Fibroblast of peridontal ligament (primary cell): Measurements from ENCODE around the gene GMPPB.
"Not testable (repeated sequence)": the region's sequence is repeated elsewhere in the genome, so short reads cannot be mapped to it uniquely, and the experiment has no call there.

Experiments
- DNase-seq: peaks from one replicate; pipeline ENCODE4 v3.0.0-alpha.2; 2010; ENCODE audit errors: extremely low read depth

GMPPB gene

GRCh38 chr3:49723628-49724551 lies at the start of gene GMPPB:
Gene GMPPB, minus strand, starts transcription at chr3:49723951. Its CDS starts 225 bp downstream, at chr3:49723726.
- DNase-seq = peak; percentile 94

- no peak for DNase-seq
Observed at GRCh38 chr3:49772703-49773102, 49.0 kb upstream of the GMPPB start.

GRCh38 chr3:49771340-49771938 lies 47.7 kb upstream of the GMPPB start:
- no peak for DNase-seq

- no peak for DNase-seq
Observed at GRCh38 chr3:49769926-49770325, 46.2 kb upstream of the GMPPB start.

- DNase-seq = peak; percentile 55
Observed at GRCh38 chr3:49769286-49769915, 45.6 kb upstream of the GMPPB start.

- no peak for DNase-seq
Observed at GRCh38 chr3:49763981-49764380, 40.2 kb upstream of the GMPPB start.

GRCh38 chr3:49761661-49762060 lies 37.9 kb upstream of the GMPPB start:
- DNase-seq = no peak

GRCh38 chr3:49759226-49759625 lies 35.5 kb upstream of the GMPPB start:
- DNase-seq = no peak

GRCh38 chr3:49757197-49757596 lies 33.4 kb upstream of the GMPPB start:
- DNase-seq = no peak

- DNase-seq = no peak
Observed at GRCh38 chr3:49756036-49756435, 32.3 kb upstream of the GMPPB start.

GRCh38 chr3:49754536-49754935 lies 30.8 kb upstream of the GMPPB start:
- no peak for DNase-seq

GRCh38 chr3:49751501-49751900 lies 27.8 kb upstream of the GMPPB start:
- DNase-seq = no peak

GRCh38 chr3:49750056-49750455 lies 26.3 kb upstream of the GMPPB start:
- DNase-seq = no peak

GRCh38 chr3:49748874-49749273 lies 25.1 kb upstream of the GMPPB start:
- DNase-seq = not testable (repeated sequence)

GRCh38 chr3:49747792-49748480 lies 24.2 kb upstream of the GMPPB start:
- peak; percentile 21 for DNase-seq

- DNase-seq = peak; percentile 62
Observed at GRCh38 chr3:49745986-49746385, 22.2 kb upstream of the GMPPB start.

- no peak for DNase-seq
Observed at GRCh38 chr3:49740427-49740826, 16.7 kb upstream of the GMPPB start.

- no peak for DNase-seq
Observed at GRCh38 chr3:49738067-49738713, 14.4 kb upstream of the GMPPB start.

GRCh38 chr3:49734752-49735151 lies 11.0 kb upstream of the GMPPB start:
- DNase-seq = no peak

- no peak for DNase-seq
Observed at GRCh38 chr3:49733551-49733950, 9.8 kb upstream of the GMPPB start.

- DNase-seq = no peak
Observed at GRCh38 chr3:49732597-49732996, 8.8 kb upstream of the GMPPB start.
